ENCODE measurements around the gene CUL4A.

DNA sequence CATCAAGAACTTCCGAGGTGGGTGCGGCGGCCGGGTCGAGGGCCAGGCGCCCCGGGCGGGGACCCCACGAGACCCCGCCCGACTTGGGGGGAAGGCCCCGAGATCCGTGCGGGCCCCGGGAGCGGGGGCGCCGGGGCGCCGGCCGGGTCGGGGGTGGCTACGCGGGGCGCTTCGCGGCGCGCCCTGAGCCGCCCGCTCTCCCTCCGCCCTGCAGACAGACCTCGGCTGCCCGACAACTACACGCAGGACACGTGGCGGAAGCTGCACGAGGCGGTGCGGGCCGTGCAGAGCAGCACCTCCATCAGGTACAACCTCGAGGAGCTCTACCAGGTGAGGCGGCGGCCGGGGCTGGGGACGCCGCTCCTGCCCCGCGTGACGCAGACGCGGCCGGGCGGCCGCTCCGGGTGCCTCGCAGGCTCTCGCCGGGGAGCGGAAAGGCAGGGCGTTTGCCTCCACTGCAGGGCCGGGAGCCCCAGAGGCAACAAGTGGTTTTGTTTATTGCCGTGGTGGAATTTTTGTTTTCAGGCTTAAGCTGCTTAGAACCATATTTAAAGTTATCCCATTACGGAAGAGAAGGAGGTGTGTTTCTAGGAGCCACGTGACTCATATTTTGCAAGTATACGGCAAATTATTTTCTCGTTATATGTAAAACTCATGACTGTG lies 477 bp downstream of the CUL4A start:
- TF ChIP-seq POLR2AphosphoS5 (IDR thresholded peaks at IDR 0.05; ENCODE audit: insufficient read depth, low read depth, low read length), result no peak
- no peak for TF ChIP-seq FOS (IDR thresholded peaks at IDR 0.05; ENCODE audit: borderline replicate concordance, insufficient read depth, low read length)
- TF ChIP-seq, protein P1, sequence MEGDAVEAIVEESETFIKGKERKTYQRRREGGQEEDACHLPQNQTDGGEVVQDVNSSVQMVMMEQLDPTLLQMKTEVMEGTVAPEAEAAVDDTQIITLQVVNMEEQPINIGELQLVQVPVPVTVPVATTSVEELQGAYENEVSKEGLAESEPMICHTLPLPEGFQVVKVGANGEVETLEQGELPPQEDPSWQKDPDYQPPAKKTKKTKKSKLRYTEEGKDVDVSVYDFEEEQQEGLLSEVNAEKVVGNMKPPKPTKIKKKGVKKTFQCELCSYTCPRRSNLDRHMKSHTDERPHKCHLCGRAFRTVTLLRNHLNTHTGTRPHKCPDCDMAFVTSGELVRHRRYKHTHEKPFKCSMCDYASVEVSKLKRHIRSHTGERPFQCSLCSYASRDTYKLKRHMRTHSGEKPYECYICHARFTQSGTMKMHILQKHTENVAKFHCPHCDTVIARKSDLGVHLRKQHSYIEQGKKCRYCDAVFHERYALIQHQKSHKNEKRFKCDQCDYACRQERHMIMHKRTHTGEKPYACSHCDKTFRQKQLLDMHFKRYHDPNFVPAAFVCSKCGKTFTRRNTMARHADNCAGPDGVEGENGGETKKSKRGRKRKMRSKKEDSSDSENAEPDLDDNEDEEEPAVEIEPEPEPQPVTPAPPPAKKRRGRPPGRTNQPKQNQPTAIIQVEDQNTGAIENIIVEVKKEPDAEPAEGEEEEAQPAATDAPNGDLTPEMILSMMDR (IDR thresholded peaks at IDR 0.05; ENCODE audit: extremely low read depth in 1 of 2, insufficient read depth in 1 of 2, low read depth in 1 of 2, low read length in 2 of 2), result no peak
- TF ChIP-seq POLR2A (IDR thresholded peaks at IDR 0.05; ENCODE audit: low read depth, low read length), result no peak
- TF ChIP-seq EZH2 (IDR thresholded peaks at IDR 0.05; ENCODE audit: borderline replicate concordance, low read depth, low read length, severe bottlenecking), result no peak
- peak; percentile 9 for TF ChIP-seq MYC (IDR thresholded peaks at IDR 0.05; ENCODE audit: low read depth, low read length)
- no peak for TF ChIP-seq JUN (IDR thresholded peaks at IDR 0.05; ENCODE audit: borderline replicate concordance, insufficient read depth, insufficient read length, low read depth)

Data from endothelial cell of umbilical vein (primary cell).